Measurements from ENCODE around the gene ELP2.

- no peak for TF ChIP-seq CTCF (IDR thresholded peaks at IDR 0.05)
- no peak for TF ChIP-seq POLR2A (IDR thresholded peaks at IDR 0.05)
Measured at GRCh38 chr18:36143391-36143790, 13.7 kb downstream of the ELP2 start.

Measured in vagina (tissue), 2 donors.